Measurements from ENCODE around the gene PTGES2. TPM values are rescaled to one million over a fixed set of nuclear protein-coding genes. Genes with fewer than 3 reads are reported as not detected.
A peak's percentile ranks its signal among the peaks of the same experiment; 100 is the strongest.

Gene PTGES2
- total RNA-seq, 3 donors from 2014 or later (not counting 1 experiment from before 2014, with no cell fraction given): 43.4 to 57.0 (median 53.3) TPM

GRCh38 chr9:128160603-128160987, 33.1 kb upstream of the PTGES2 start:
- Mint-ChIP-seq H3K27ac (peak overlapping the region in 1 of 2 donors; percentile 90), H3K27me3 (ENCODE audit: low read depth in 2 of 2) (no peaks in the 10 kb centered on the region), H3K4me1 (peaks cover 15 to 22% of the 10 kb centered on the region in 2 donors), H3K9me3 (no peaks in the 10 kb centered on the region), H3K36me3 (no peaks in the 10 kb centered on the region), H3K4me3 (peak overlapping the region; percentile 92)
- no peaks in the 10 kb centered on the region for H3K9me3 ChIP-seq (ENCODE audit: control insufficient read depth, insufficient read depth, low read length)
- peak overlapping the region; percentile 71 for H3K27ac ChIP-seq (ENCODE audit: low read length)
- ATAC-seq: peak in 1 of 3 donors; percentile 2
- H3K27me3 ChIP-seq (ENCODE audit: control insufficient read depth, insufficient read depth, low read length): no peaks in the 10 kb centered on the region
- intact Hi-C loops (cut with micrococcal nuclease): no loop called here
- H3K4me1 ChIP-seq (ENCODE audit: control insufficient read depth, insufficient read depth, low read length): peaks cover 19% of the 10 kb centered on the region
- TF ChIP-seq CTCF (IDR thresholded peaks at IDR 0.05): no peak
- peaks cover 12% of the 10 kb centered on the region for H3K36me3 ChIP-seq (ENCODE audit: control insufficient read depth, insufficient read depth, low read length)
- under 1% methylated on average over 21 of the region's 23 CpGs for WGBS (ENCODE audit: insufficient coverage)
- peak; percentile 26 to 60 for DNase-seq
- H3K4me3 ChIP-seq (ENCODE audit: low read length): peak overlapping the region; percentile 94

GRCh38 chr9:128159784-128160602, 32.5 kb upstream of the PTGES2 start, which contains the start of gene BBLN:
Gene BBLN, plus strand, starts transcription at chr9:128160265. Its CDS starts 143 bp downstream, at chr9:128160408.
- Mint-ChIP-seq H3K27ac (peak within 1 kb of the TSS; percentile 82 to 90), H3K27me3 (ENCODE audit: low read depth in 2 of 2) (no peaks in the 10 kb centered on the region), H3K4me3 (peak within 1 kb of the TSS; percentile 92), H3K9me3 (no peaks in the 10 kb centered on the region), H3K4me1 (peaks cover 15 to 22% of the 10 kb centered on the region in 2 donors), H3K36me3 (no peaks in the 10 kb centered on the region)
- peak; percentile 87 to 95 for DNase-seq
- H3K9me3 ChIP-seq (ENCODE audit: control insufficient read depth, insufficient read depth, low read length): no peaks in the 10 kb centered on the region
- peak; percentile 90 to 97 (median 93) for ATAC-seq
- H3K4me3 ChIP-seq (ENCODE audit: low read length): peak within 1 kb of the TSS; percentile 94
- intact Hi-C loops (cut with micrococcal nuclease): no loop called here
- under 1% methylated on average over 74 of the region's 77 CpGs for WGBS (ENCODE audit: insufficient coverage)
- TF ChIP-seq CTCF (IDR thresholded peaks at IDR 0.05): no peak
- H3K27me3 ChIP-seq (ENCODE audit: control insufficient read depth, insufficient read depth, low read length): no peaks in the 10 kb centered on the region
- peaks cover 19% of the 10 kb centered on the region for H3K4me1 ChIP-seq (ENCODE audit: control insufficient read depth, insufficient read depth, low read length)
- peaks cover 12% of the 10 kb centered on the region for H3K36me3 ChIP-seq (ENCODE audit: control insufficient read depth, insufficient read depth, low read length)
- peak within 1 kb of the TSS; percentile 83 for H3K27ac ChIP-seq (ENCODE audit: low read length)

- Histone ChIP-seq H3K4me1 (ENCODE audit: control insufficient read depth, insufficient read depth, low read length) (peaks cover 19% of the 10 kb centered on the region), H3K27me3 (ENCODE audit: control insufficient read depth, insufficient read depth, low read length) (no peaks in the 10 kb centered on the region), H3K36me3 (ENCODE audit: control insufficient read depth, insufficient read depth, low read length) (peaks cover 10% of the 10 kb centered on the region), H3K4me3 (ENCODE audit: low read length) (peak overlapping the region; percentile 74), H3K9me3 (ENCODE audit: control insufficient read depth, insufficient read depth, low read length) (no peaks in the 10 kb centered on the region), H3K27ac (ENCODE audit: low read length) (peak overlapping the region; percentile 83)
- intact Hi-C loops (cut with micrococcal nuclease): no loop called here
- peak; percentile 27 to 84 for DNase-seq
- Mint-ChIP-seq H3K27me3 (ENCODE audit: low read depth in 2 of 2) (no peaks in the 10 kb centered on the region), H3K4me1 (peaks cover 15 to 22% of the 10 kb centered on the region in 2 donors), H3K27ac (peak overlapping the region; percentile 82 to 90), H3K9me3 (no peaks in the 10 kb centered on the region), H3K4me3 (peak overlapping the region; percentile 92), H3K36me3 (no peaks in the 10 kb centered on the region)
- TF ChIP-seq CTCF (IDR thresholded peaks at IDR 0.05): no peak
- peak; percentile 8 to 29 (median 17) for ATAC-seq
- WGBS (ENCODE audit: insufficient coverage): 13% methylated on average over 10 of the region's 11 CpGs
Measured at GRCh38 chr9:128159522-128159783, 31.9 kb upstream of the PTGES2 start.
